Bone marrow (tissue), 2 donors: ENCODE measurements around the gene LRRC55.

ENCODE experiments used
- DNase-seq, 2 donors: peaks; one replicate each; lab custom pipeline; 2025; lab: John Stamatoyannopoulos, UW

Gene LRRC55

DNA sequence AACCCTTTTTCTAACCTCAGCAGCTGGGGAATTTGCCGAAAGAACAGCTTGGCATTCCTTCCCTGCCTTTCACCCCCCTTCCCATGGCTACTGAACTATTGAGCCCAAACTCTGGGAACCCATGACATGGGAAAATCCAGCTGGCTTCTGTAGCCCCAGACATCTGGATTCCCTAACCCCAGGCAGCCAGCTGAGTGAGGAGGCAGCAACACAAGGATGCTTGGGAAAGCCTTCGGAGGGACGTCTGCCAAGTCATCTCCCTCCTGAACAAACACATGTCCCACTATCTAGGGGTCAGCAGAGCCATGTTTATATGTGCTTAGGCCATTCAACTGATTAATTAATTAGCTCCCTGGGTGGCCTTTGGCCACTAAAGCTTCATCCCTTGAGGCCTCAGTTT lies 21.6 kb downstream of the LRRC55 start:
- DNase-seq, result no peak

DNA sequence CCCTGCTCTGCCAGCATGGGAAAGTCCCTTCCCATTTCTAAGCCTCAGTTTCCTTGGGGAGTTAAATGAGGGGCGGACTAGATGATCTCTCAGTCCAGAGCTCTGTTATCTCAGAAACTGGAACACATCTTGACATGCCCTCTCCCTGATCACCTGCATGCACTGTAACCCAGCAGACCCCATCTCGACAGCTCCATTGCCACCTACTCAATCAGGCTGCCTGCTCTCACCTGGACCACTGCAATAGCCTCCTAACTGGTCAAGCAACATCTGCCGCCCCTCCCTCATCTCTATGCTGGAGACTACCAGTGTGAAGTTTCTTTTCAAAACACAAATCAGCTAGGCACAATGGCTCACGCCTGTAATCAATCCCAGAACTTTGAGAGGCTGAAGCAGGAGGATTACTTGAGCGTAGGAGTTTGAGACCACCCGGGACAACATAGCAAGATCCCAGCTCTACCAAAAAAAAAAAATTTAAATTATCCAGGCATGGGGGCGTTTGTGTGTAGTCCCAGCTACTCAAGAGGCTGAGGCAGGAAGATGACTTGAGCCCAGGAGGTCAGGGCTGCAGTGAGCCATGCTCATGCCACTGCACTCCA lies 22.2 kb downstream of the LRRC55 start:
- no peak for DNase-seq

DNA sequence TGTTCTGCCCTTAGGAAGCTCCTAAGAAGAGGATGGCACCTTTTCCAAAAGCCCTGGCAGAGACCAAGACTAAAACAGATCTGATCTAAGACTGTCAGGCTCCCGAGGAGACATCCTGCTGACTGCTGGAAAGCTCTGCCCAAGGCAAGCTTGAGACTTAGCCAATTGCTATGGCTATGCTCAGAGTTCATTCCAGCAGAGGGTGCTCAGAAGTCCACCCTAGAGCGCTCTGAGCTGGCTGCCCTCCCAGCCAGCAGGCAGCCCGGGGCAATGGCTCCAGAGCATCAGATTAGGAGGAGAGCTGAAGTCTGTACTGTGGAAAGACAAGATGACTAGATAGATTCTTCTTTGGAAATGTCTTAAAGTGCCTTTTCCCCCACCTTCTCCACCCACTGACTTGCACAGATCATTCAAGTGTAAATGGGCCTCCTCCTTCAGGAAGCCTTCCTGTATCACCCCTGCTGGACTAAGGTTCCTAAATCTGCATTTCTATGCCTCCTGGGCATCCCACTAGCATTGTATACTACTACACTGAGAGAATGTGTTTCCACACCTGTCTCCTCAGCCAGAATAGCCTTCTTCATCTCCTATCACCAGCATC lies 23.4 kb downstream of the LRRC55 start:
- DNase-seq, result no peak

DNA sequence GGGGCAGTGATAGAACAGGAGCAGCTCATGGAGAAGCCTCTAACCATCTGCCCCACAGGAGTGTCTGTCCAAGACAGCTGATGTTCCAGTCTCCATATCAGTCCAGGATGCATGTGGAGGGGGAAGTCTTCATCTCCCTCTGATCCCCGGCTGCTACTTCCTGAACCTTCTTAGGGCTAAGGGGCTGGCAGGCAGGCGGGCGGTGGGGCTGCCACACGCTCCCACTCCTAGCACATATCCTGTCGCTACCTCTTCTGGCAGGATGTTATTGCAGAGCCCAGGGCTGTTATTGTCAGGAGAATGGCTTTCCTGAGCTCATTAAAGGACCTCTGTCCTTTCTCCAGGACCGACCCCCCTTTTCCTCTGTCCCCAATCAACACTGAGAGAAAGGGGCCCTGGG lies 25.4 kb downstream of the LRRC55 start:
- DNase-seq, result no peak

DNA sequence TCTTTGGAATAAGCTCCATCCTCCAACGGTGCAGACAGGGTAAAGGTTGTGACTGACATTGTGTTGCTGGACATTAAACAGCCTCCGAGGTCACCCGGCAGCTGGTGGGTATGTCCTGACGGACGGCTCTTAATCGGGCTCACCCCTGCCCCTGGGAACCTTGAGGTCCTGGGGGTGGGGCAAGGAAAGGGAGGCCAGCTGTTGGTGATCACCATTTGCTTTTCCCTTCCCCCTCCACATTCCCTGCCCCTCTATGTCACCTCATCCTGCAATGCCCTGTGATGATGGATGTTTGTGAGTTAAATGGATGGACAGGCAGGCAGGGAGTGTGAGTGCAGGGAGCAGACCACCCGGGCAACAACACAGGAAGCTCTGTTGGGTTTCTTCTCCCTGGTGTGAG lies 29.0 kb downstream of the LRRC55 start:
- no peak for DNase-seq

DNA sequence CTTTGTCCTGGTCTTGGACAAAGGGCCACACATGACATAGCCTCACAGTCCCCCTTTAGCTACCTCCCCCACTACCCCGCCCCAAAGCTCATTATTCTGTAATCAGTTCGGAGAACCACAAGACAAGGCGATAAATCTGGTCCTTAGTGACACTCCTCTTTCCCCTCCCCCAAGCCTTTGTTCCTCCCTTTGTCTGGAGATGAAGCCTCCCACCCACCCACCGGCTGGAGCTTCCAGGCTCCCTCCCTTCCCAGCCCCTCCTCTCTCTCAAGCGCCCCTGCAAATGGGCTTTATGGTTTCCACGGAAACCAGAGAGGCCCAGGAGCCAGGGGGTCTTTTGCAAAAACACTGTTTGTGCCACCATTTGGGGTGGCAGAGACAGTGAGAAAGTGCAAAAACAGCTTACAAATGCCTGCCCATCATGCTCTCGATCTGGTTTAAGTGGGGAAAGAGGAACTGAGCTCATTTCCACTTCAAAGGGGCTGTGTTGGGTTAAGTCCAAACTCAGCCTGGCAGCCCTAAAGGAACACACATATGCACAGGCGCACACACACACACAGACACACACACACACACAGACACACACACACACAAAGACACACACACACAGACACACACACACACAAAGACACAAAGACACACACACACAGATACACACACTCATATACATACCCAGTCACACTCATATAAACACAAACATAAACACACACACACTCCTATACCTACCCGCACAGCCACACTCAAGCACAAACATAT lies 31.8 kb downstream of the LRRC55 start:
- peak in 1 of 2 donors; percentile 73 for DNase-seq

DNA sequence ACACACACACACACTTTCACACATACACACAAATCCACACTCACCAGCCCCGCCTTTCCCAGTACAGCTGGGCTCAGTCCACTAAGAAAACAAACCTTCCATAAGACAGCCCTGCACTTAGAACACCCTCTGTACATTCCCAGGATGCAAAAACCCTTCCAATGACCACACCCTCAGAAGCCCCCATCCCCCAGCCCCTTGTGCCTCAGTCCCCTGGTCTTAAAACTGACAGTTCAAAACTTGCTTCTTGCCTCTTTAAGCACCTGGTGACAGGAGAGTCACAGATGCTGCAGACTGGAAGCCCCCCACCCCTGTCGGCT lies 32.3 kb downstream of the LRRC55 start:
- DNase-seq, result no peak

DNA sequence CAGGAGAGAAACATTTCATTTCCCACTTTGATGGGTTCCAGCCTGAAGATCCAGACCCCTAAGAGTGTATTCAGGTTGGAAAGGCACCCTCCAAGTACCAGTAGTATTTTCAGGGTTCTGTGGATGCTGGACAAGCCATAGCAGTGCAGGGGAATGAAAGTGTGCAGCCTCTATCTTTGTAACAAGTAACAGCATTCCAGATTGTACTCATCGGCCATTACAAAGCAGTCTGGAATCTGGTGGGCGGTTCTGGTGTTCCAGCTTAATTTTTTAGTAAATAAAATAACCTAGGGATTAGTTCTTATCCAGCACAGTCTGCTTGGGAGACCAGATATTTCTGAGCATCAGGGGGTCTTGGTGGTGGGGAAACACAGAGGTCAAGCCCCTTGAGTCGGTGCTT lies 32.7 kb downstream of the LRRC55 start:
- DNase-seq, result no peak

DNA sequence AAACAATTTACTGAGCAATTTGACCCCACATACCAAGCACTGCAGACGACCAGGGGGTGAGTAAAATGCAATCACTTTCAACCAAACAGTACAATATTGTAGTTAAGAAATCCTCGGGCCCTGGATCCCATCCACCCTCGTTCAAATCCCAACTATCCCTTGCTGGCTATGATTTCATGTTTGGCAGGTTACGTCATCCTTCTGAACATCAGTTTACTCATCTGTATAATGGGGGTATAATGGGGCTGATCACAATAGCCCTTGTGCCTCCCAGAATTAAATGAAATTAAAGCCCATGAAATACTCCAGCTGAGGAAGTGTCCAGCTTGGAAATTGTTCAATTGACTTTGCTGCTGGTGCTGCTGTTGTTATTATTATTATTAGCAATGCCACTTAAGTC lies 34.7 kb downstream of the LRRC55 start:
- no peak for DNase-seq

DNA sequence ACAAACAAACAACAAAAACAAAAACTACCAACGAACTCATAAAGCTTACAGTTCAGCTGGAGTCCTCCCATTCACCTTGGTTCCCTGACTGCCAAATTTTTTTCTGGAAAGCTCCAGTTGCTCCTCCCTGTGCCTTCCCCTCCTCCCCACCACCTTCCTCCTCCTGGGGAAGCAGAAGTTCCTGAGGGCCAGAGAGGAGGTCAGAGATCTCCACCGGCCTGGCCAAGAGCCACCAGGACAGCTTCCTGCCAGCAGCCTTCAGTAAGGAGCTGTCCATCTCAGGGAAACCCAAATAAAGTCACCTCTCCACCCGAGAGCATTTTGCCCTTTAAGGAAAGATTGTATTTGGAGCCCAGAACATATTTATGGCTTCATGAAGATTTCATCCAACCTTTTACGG lies 35.3 kb downstream of the LRRC55 start:
- DNase-seq, result no peak

DNA sequence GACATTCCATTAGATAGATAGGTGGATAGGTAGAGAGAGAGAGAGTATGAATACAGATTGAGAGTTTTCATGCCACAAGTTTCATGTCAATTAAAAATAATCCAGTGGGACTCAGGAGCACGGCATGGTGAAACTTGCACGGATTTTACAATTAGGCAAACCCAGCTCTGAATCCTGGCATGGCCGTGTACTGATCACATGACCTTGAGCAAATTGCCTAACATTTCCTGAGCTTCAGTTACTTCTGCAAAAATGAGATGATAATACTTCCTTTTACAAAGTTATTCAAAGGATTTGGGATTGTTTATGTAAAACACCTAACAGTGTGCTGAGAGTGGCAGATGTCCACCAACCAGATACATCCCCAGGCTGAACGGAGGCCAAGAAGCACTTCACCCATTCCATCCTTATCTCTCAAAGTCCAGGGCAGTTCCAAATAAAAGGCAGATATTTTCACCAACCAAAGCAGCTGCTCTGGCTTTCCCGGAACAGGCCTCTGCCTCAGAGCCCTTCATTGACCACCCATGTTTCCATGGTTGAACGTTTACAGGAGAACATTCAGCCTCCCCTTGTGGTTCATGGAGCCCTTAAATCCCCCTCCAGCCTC lies 37.4 kb downstream of the LRRC55 start:
- DNase-seq, result peak in 1 of 2 donors; percentile 47

DNA sequence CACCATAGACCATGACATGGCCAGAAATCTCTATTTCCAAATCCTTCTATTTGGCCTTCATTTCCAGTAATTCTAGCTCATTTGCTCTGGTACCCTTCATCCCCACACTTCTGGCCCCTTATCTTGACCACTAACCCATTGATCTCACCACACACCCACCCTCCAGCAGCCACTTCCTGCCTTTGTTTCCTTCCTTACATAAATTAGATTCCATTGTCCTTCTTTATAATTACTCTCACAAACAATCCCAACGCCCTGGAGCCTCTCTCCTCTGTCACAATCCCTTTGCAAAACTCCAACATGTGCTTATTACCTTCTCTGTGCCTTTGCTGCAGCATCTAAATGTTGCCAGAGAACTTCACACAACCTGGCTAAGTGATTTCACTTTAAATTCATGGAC lies 40.5 kb downstream of the LRRC55 start:
- DNase-seq, result no peak

DNA sequence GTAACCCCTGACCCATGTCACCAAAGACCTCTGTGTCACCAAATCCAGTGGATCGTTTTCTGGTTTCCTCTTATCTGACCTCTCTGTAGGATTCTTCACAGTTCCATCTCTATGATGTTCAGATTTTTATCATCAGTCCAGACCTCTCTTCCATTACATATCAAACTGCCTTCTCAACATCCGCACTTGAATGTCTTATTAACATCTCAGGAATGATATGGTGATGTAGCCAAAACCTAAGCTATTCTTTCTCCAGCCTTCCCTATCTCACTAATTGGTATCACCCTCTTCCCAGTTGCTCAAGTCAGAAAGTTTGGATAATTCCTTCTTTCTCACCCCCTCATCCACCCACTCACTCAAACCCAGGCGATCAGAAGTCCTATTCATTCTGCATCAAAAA lies 41.8 kb downstream of the LRRC55 start:
- no peak for DNase-seq

DNA sequence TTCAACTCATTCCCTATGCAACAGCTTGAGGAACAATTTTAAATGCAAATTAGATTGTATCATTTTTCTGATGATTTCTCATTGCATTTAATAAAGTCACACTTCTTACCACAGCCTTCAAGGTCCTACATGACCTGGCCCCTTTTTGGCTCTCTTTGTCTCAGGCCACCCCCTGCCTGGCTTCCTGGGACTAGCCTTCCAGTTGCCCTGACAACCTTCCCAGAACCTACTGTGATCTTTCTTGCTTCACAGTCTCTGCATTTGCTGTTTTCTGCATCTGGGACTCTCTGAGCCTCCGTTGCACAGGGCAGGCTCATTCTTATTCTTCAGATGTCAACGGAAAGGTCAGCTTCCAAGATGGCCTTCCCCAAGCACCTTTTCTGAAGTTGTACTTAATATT lies 42.4 kb downstream of the LRRC55 start:
- DNase-seq, result no peak

DNA sequence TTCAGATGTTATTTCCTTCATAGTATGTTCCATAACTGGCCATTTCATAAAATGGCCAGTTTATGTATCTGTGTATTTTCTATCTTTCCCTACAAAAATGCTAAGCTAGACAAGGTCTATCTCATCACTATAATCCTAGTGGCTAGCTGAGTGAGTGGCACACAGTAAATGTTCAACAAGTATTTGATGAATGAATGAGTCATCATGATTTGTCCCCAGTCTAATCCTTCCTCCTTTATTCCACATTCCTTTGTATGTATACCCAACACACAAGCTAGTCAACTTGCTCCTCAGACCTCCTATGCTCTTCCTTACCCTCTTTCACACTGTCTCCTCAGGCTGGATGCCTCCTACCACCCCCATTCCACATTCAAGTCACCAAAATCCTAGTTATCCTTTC lies 42.8 kb downstream of the LRRC55 start:
- DNase-seq, result no peak

DNA sequence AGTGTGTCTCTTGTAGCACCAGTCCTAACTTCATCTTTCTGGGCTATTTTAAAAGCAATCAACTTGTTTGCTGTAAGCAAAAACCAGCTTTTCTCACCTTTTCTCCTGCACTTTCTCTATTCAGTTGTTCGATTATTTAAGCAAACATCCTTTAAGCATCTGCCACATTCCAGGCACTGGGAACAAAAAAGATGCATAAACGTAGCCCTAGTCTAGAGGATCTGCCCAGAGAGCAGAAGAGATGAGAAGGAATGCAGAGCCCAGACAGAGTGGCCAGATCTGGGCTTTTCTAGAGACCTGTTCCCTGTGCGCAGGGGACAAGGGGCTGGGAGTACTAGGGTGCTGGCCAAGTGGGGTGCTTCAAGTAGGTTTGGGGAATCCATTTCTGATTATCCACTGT lies 46.8 kb downstream of the LRRC55 start:
- no peak for DNase-seq

DNA sequence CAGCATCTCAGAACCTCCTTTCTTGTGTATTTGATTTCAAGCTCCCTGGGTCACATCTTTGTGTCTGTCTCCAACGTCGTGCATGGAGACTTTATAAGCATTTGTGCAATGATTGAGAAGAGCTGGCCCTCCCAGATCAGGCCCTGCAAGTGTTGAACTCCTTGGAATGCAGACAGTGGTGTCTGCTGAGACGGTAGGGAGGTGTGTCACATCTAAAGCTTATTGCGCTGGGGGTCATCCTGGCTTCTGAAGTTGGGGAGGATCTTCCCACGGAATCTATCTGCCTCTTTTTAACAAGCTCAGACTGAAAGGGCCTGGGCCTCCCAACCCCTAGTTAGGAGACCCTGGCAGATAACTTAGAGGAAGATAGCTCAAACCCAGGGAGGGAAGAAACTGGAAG lies 48.6 kb downstream of the LRRC55 start:
- no peak for DNase-seq

DNA sequence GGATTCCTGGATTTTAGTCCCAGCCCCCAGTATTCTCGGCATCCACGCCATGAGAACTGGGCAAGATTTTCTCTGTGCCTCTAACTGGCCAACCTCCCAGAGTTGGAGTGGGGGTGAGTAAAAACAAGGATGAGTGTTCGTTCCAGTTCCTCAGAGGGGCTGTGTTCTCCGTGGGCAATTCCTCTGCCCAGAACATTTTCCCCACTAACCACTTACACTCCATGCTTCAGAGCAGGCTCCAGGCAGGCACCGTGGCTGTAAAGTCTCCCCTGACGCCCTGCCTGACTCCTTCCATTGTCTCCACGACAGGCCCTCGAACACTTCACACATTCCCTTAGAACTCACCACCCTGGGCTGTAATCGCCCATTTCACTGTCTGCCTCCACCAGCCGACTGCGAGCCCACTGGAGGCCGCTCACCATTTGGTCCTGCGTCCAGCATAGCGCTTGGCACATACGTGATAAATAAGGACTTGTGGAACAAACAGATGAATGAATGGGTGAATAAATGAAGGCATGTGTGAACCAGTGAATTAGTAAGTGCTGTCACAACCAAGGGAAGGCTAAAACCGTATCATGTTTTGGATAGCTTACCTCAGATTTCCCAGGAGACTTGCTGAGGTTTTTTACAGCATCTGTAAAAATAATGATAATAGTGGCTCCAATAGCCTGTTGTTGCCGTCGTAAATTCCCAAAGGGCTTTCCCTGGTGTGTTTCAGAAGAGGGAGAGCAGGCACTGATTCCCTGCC lies 49.2 kb downstream of the LRRC55 start:
- DNase-seq, result no peak

DNA sequence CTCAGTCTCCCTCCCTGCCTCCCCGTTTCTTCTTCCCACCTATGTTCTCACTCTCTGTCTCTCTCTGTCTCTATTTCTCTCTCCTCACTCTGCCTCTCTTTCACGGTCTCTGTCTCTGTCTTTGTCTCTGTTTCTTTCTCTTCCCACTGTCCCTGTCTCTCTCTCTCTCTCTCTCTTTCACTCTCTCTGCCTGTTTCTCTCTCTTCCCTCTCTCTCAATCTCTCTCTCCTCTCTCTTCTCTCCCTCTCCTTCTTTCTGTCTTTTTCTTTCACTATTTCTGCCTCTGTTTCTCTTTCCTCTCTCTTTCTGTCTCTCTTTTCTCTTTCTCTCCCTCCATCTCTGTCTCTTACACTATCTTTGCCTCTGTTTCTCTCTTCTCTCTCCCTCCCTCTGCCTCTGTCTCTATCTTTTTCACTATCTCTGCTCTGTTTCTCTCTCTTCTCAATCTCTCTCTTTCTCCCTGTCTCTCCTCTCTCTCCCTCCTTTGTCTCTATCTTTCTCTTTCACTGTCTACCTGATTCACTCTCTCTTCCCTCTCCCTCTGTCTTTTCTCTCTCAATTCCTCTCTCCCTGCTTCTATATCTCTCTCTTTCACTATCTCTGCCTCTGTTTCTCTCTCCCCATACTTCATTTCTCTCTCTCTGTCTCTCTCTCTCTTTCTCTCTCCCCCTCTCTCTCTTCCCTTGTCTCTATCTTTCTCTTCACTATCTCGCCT lies 49.9 kb downstream of the LRRC55 start:
- no peak for DNase-seq

DNA sequence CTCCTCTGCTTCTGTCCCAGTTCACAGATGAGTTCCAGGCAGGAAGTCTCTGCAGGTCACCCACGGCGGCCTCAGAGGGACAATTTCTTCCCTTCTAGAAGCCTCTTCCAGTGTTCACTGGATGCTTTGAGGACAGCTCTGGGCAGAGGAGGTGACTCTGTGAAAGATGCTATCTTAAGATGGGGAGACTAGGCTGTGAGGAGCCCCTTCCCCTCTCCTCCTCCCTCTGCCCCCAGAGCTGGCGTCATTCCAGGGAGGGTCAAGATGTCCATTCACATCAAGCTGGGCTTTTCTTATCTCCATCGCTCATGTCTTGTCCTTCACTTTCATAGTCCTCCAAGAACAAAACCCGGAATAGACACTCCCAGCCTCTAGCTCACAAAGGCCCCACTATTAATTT lies 51.9 kb downstream of the LRRC55 start:
- no peak for DNase-seq

DNA sequence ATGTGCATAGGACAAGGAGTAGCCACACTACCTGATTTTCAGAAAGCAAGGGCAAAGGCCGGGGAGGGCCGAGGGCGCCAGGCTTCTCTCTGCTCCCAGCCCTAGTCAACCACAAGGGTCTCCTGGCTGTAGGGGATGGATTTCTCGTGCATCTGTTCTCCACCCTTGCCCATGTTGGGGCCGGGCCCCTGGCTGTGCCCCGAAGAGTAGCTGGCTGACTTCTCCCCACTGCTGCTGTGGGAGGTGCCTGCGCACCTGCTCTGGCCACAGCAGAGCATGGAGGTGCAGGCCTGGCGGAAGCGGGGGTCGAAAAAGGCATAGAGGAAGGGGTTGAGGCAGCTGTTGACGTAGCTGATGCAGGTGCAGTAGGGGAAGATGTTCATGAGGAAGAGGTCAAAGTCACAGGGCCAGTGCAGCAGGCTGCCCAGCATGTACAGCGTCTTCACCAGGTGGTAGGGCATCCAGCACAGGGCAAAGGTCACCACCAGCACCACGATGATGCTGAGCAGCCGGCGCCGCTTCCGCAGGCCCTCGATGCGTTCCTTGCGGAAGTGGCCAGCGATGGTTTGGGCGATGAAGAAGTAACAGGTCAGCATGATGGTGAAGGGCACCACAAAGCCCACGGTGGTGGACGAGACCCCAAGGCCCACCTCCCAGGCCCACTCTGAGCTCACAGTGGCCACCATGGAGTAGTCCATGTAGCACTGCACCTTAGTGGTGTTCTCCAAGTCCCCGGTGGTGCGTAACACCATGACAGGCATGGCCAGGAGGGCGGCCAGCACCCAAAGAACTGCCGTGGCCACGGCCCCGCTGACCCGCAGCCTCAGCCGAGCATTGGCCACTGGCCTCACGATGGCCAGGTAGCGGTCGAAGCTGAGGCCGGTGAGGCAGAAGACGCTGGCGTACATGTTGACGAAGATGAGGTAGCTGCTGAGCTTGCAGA lies 54.3 kb downstream of the LRRC55 start:
- no peak for DNase-seq
